ENCODE results near the gene ZNF800.
A peak's percentile ranks its signal among the peaks of the same experiment; 100 is the strongest.

Gene ZNF800

DNA sequence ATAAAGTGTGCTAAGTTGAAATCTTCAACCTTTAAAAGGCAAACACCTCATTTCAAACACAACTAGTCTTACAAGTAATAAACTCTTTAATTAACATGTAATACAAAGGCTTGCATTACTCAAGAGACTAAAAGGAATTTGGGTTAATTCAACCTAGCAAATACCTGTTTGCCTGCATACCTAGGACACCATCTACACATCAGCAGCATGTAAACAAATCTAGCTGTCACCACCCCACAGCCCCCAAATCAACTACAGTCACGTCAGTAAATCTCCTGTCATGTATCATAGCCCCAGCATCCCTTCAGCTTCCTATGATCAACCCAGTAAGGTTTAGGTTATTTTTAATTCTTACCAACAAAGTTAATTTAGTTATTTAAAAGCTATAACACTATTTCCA lies 33.5 kb downstream of the ZNF800 start:
- in situ Hi-C loops (cut with MboI; ENCODE audit: low pct_unique_long_range_greater_than_20kb, low sequenced_read_pairs): no loop called here
- DNase-seq: no peak

DNA sequence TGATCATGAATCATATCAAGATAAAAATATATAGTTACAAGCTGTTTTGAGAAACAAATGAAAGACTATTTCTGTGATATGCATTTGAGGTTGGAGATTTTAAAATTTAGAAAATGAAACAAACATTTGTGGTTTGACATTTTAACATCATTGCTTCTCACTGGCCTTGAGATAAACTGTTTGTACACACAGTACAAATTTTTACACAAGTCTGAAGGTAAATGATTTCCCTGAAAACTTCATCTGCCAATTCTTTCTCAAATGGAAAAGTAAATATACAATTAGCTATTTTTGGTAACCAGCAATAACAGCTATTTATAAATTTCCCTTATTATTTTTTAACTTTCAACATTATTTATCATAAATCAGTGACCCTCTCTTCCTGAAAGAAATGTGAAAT lies 38.6 kb downstream of the ZNF800 start:
- no peak for DNase-seq
- in situ Hi-C loops (cut with MboI; ENCODE audit: low pct_unique_long_range_greater_than_20kb, low sequenced_read_pairs): no loop called here

DNA sequence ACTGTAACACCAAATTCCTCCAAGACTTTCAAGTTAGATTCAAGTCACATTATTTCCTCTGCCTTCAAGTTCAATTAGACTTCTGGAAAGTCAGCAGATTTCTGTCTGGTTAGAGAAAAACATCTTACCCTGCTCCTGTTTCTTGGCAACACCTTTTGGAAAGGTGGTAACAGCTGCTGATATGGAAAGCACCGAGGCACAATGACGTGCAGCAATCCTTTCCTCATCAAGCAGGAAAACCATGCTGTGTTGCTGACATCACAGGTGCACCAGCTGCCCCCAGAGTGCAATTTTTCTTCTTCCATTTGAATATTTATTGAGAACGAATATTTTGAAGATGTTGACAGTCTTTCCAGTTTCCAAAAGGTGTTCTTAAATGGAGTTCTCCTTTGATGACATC lies 41.9 kb downstream of the ZNF800 start:
- in situ Hi-C loops (cut with MboI; ENCODE audit: low pct_unique_long_range_greater_than_20kb, low sequenced_read_pairs): no loop called here
- DNase-seq: no peak

DNA sequence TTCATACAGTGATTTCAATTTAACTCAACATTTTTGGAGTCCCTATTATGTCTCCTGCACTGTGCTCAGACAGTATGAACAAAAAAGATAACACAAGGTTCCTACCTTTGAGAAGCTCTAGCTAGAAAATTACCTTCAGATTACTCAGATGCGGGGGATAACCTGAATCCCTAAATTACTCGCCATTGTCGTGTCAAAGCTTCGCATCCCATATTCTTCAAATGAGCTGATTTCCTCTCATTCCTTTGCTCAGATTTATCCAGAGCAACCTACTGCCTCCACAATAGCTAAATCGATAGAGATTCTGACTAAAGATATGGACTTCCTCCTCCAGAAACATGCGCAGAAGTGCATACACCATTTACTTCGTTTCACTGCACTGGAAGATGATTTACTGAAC lies 42.6 kb downstream of the ZNF800 start:
- in situ Hi-C loops (cut with MboI; ENCODE audit: low pct_unique_long_range_greater_than_20kb, low sequenced_read_pairs): no loop called here
- DNase-seq: no peak

- in situ Hi-C loops (cut with MboI; ENCODE audit: low pct_unique_long_range_greater_than_20kb, low sequenced_read_pairs): no loop called here
- no peak for DNase-seq
These were observed 44.3 kb downstream of the ZNF800 start for GRCh38 chr7:127348247-127348631.

DNA sequence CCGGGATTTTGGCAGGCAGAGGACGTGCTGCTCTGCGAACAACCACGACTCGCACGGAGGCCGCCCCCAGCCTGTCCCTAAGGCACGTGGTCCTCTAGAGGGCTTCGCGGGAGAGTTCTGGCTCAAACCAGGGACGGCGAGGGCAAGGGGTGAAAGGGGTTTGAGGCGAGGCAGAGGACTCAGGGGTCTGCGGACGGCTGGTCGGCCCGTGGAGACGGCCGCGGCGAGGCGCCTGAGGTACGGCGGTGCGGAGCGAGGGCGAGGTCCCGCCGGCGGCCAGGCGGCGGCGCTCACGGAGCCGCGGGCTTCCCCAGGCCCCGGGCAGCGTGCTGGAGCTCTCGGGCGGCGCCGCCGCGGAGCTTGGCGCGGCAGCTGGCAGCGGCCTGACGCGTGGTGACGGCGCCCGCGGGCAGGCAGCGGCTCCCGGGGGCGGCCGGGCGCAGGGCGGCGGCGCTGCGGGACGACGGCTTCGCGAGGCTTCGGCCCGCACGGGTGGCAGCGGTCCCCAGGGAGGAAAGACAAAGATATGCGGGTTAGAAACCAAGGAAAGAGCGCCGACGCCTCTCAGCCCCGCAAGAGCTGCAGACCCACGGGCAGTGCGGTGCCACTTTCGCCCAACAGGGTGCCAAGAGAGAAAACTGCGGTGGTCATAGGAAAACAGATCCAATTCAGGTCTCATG lies 44.8 kb downstream of the ZNF800 start:
- in situ Hi-C loops (cut with MboI; ENCODE audit: low pct_unique_long_range_greater_than_20kb, low sequenced_read_pairs): no loop called here
- peak; percentile 65 for DNase-seq

GRCh38 chr7:127346575-127347256 lies 45.8 kb downstream of the ZNF800 start:
- no peak for DNase-seq
- in situ Hi-C loops (cut with MboI; ENCODE audit: low pct_unique_long_range_greater_than_20kb, low sequenced_read_pairs): no loop called here

GRCh38 chr7:127342596-127342995 lies 49.9 kb downstream of the ZNF800 start:
- in situ Hi-C loops (cut with MboI; ENCODE audit: low pct_unique_long_range_greater_than_20kb, low sequenced_read_pairs): no loop called here

GRCh38 chr7:127338122-127338521 lies 54.4 kb downstream of the ZNF800 start:
- no peak for DNase-seq
- in situ Hi-C loops (cut with MboI; ENCODE audit: low pct_unique_long_range_greater_than_20kb, low sequenced_read_pairs): no loop called here

More at GRCh38 chr7:127342596-127342995, 49.9 kb downstream of the ZNF800 start:
- no peak for DNase-seq

DNA sequence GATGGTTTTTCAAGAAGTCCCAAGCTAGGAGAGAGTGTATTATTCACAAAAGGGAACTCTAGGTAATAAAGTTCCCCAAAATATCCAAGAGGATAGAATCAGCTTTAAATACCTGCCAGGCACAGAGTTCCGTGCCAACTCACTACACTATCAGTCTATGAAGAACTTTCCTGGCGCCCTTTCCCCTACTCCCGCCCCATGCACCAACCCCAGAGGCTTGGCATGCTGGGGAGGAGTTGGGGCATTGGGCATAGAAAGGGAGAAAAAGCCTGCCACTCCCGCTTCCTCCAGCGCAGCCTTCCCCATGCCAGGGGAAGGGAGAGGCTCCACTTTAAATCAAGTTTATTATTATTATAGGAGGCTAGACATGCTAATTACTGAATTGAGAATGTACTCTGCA lies 54.9 kb downstream of the ZNF800 start:
- in situ Hi-C loops (cut with MboI; ENCODE audit: low pct_unique_long_range_greater_than_20kb, low sequenced_read_pairs): no loop called here
- DNase-seq: no peak

DNA sequence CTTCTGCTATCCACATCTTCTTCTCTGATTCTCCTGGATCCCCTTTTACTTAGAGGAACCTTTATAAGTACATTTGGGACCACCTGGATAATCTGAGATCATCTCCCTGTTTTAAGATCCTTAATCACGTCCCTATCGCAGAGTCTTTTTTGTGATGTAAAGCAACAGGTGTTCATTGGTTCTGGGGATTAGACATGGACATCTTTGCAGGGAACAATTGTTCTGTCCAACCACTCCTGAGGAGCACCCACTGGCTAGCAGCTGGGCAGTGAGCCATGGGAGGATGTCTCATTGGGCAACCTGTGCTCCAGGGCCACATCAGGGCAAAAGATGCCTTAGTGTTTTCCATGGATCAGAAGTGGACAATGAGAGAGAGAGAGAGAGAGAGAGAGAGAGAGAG lies 56.0 kb downstream of the ZNF800 start:
- DNase-seq: no peak
- in situ Hi-C loops (cut with MboI; ENCODE audit: low pct_unique_long_range_greater_than_20kb, low sequenced_read_pairs): no loop called here

GRCh38 chr7:127332880-127333279 lies 59.6 kb downstream of the ZNF800 start:
- in situ Hi-C loops (cut with MboI; ENCODE audit: low pct_unique_long_range_greater_than_20kb, low sequenced_read_pairs): no loop called here
- no peak for DNase-seq

GRCh38 chr7:127330070-127330469 lies 62.4 kb downstream of the ZNF800 start:
- in situ Hi-C loops (cut with MboI; ENCODE audit: low pct_unique_long_range_greater_than_20kb, low sequenced_read_pairs): no loop called here
- no peak for DNase-seq

DNA sequence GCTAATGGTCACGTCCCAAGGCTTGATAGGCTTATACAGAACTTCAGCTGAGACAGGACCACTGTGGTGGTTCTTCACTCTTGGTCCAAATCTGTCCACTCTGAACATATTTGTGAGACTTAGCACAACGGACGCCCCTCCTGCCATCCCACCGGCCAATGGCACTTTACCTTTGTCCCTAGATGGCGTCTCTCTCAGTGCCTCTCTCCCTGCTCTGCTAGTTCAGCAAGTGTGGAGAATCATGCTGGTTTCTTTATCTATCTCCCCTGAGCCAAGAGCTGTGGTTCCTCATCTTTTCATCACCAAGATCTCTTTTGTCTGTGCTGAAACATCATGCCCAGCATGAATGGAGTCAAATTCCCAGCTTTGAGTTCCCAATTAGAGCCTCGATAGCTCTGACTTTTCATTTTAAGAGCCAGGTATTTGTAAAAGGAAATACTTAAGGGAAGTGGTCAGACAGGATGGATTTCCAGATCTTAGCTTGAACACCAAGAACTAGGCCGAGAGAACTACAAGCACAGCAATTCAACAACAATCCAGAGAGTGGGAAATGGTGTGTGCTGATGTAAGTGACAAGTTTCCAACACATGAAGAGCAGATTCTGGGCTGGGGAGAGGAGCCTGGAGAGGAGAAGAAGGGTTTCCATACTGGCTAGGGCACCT lies 69.5 kb downstream of the ZNF800 start:
- DNase-seq: no peak
- in situ Hi-C loops (cut with MboI; ENCODE audit: low pct_unique_long_range_greater_than_20kb, low sequenced_read_pairs): no loop called here

GRCh38 chr7:127322351-127322750 lies 70.2 kb downstream of the ZNF800 start:
- in situ Hi-C loops (cut with MboI; ENCODE audit: low pct_unique_long_range_greater_than_20kb, low sequenced_read_pairs): no loop called here
- DNase-seq: no peak

DNA sequence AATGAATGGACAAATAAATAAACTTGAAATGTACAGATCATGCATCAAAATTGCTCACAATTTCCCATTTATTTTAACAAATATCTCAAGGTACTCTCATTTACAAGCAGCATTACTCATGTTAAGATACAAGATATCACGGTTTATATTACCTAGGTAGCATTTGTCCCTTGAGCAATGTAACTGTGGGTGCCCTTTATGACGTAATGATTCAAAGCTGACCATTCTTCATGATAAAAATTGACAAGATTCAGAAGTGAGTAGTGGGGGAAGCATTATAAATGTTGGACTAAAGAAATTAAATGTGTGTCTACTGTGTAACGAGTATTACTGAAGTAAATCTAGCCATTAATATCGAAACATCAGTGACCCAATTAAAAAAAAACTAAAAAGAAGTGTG lies 71.5 kb downstream of the ZNF800 start:
- no peak for DNase-seq
- in situ Hi-C loops (cut with MboI; ENCODE audit: low pct_unique_long_range_greater_than_20kb, low sequenced_read_pairs): no loop called here

Data from KBM-7 (cell line).